Activated CD8-positive, alpha-beta memory T cell treated with anti-CD3 and anti-CD28 coated beads for 4 hours (primary cell): ENCODE measurements around the gene CCL28.
"Not testable (repeated sequence)": the region's sequence is repeated elsewhere in the genome, so short reads cannot be mapped to it uniquely, and the experiment has no call there.

Source experiments
- DNase-seq, 2 donors: peaks; one replicate each; pipeline ENCODE4 v3.0.0-alpha.2; 2020; ENCODE audit warnings: low read depth in 2 of 2

Gene CCL28, protein sequence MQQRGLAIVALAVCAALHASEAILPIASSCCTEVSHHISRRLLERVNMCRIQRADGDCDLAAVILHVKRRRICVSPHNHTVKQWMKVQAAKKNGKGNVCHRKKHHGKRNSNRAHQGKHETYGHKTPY

DNA sequence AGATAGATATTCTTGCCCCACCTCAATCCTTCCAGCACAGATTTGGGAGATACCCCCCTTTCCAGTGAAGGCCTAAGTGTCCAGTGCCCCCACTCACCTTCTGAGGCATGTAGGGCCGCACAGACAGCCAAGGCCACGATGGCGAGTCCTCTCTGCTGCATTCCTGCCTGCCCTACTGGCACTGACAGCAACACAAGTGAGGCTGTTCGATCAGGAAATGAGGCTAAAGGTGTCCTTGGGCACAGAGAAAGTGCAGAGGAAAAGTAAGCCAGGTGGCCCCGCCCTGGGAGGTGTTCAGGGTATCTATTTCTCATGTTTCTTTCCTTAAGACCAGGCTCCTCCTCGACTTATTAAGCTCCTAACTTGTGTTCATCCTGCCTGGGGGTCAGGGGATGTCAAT lies at the start of gene CCL28:
Gene CCL28 (minus strand): TSS at position 236 of the 400 bp plus-strand sequence. CDS start 75 bp downstream, at position 161.
- no peak for DNase-seq

DNA sequence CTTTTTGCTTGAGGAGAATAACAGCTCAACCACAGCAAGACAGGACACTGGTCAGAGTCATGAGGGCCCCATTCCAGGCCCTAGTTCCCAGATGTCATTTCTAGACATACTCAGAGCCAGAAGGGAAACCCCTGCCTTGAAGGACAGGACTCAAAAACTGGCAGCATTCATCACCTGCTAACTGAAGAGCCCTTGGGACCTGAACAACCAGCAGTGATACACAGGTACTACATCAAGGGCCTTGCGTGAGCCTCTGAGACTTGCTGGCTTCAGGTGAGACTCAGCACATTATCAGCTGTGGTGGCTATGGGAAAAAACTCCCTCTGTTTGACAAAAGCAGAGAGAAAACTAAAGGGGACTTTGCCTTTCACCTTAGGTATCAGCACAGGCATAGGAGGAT lies 48.9 kb upstream of the CCL28 start:
- no peak for DNase-seq

DNA sequence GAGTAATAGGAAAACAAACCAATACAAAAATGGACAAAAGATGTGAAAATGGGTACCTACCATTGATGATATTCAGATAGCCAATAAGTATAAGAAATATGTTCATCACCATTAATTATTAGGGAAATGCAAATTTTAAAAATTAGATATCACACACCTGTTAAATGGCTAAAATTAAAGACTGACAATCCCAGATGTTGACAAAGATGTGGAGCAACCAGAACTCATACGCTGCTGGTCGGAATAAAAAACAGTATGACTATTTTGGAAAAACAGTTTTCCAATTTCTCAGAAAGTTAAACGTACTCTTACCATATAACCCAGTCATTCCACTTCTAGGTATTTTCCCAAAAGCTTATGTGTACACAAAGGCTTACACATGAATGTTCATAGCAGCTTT lies 44.4 kb upstream of the CCL28 start:
- no peak for DNase-seq

DNA sequence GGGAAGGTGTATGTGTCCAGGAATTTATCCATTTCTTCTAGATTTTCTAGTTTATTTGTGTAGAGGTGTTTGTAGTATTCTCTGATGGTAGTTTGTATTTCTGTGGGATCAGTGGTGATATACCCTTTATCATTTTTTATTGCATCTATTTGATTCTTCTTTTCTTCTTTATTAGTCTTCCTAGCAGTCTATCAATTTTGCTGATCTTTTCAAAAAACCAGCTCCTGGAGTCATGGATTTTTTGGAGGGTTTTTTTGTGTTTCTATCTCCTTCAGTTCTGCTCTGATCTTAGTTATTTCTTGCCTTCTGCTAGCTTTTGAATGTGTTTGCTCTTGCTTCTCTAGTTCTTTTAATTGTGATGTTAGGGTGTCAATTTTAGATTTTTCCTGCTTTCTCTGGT lies 29.4 kb upstream of the CCL28 start:
- not testable (repeated sequence) for DNase-seq

DNA sequence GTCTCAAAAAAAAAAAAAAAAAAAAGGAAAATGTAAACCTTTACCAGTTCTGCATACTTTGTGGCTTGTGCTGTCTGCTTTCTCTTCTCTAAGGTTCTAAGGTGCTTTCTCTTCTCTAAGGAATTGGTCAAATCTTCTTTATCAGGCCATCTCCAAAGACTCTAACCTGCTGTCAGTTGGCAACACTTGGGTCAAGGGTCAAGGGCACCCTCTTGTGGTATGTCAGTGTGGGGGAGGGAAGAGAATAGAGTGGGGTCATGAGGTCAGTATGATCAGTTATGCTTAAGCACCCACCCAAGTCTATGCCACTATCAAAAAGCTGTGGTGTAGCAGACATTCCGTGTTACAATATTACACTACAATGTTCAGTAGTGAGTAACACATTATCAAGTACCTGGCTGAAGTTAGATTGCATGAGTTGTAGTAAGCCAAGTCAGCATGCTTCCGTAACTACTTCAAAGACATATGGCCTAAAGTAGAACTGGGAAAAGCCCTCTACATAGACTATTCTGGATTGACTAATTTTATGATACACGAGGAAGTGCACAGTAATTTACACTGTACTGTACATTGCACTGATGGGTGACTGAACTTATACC lies 25.0 kb upstream of the CCL28 start:
- no peak for DNase-seq

DNA sequence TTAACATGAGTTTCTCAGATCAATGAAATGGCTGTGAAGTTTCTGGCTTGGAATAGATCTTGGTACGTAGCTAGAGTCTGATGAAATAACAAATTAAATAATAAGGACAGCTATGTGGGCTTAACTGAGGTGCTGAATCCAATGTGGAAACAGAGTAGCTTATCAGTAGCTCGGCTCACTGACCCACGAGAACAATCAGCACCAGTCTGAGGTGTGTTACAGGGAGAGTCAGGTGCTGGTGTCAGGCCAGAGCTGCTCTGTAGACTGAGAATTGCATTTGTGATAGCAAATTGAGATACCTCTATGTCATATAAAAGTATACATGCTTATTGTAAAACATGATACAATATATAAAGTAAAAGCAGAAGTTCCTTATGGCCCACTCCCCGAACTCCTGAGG lies 21.2 kb upstream of the CCL28 start:
- DNase-seq: no peak

DNA sequence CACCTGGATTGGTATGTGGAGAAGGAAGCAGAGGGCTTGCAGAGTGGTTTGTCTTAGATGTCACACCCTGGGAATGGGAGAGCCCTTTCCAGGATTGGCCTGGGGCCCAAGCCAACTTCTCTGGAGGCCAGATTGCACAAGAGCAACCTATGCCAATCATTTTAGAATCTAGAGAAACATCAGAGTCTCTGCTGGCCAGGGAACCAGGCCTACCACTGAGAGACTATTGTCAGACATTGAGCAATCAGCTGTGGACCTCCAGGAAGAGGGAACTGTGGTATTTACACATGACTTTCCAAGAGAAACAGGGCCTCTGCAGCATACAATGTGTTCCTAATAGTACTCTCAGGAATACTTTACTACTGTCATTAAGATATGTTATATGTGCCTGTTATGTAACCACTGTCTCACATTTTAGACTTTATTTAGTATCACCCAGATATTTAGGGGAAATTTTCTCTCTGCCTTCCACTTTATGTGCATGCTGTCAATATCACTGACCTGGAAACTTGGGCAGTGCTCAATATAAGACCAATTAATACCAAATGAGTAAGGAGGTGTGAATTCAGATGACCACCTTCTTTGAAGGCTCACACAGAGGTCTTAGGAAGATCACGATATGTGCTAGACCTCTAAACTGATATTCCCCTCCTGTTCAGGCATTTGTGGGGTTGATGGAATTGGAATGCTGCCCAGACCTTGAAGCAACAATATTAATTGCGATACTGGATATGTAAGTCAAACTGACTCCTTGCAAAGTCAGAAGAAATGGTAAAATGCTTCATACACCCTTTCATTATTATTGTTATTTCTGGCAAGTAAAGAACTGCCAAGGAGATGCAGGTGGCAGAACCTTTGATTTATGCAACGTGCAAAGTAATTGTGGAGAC lies 20.5 kb upstream of the CCL28 start:
- no peak for DNase-seq

DNA sequence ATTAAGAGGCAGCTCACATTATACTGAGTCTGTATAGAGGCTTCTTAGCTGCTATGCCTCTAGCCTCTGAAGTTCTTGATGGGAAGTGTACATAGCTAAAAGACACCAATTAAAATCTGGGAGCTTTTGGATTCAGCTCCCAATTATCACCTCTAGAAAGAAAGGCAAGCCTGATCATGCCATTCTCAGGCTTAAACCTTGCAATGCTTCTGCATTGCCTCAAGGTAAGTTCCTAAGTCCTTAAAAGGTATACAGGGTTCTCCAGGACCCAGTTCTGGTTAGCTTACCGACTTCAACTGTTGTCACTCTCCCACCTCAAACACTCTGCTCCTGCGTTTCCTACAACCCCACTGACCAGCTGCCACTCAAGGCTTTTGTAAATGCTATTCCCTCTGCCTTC lies 17.5 kb upstream of the CCL28 start:
- no peak for DNase-seq

DNA sequence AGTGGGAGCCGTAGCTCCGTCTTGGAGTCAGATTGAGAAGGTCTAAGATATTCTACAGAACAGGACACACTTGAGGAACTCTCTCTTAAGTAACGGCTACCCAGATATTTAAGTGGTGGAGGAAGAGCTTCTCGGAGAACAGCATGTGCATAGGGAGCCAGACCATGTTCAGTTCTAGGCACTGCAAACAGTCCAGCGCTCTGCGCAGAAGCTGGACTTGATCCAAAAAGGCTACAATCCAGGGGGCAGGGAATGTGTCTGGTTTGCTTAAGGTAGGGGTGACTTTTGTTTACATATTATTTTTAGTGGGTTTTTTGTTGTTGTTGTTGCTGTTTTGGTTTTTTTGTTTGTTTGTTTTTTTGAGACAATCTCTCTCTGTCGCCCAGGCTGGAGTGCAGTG lies 16.8 kb upstream of the CCL28 start:
- DNase-seq: no peak

DNA sequence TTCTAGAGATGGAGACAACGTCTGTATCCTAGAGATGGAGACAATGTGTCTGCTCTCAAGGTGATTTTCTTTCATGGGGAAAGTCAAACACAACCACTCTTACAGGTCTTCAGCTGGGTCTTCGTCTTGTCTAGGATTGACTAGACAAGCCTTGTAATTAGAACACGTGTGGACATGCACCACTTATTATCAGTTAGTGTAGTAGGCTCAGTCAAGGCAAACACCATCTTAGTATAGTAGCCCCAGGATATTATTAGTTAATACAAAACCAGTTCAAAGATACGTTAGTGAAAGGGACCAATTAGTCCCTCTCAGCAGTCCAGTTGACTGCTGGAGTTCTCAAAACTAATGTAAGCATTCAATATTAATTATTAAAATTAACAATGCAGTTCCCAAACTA lies 15.1 kb upstream of the CCL28 start:
- no peak for DNase-seq

DNA sequence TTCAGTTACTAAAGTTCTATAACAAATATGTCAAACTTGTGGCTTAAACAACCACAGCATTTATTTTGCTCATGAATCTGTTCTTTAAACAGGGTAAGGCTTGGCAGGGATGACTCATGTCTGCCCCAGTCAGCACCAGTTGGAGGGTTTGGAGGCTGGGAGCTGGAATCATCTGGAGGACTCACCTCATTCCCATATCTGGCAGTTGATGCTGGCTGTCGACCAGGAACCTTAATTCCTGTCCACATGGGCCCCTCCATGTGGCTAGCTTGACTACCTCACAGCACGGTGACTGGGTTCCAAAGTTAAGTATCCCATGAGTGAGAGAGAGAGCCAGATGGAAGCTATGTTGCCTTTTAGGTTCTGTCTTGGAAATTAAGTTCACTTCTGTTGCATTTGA lies 13.8 kb upstream of the CCL28 start:
- no peak for DNase-seq

DNA sequence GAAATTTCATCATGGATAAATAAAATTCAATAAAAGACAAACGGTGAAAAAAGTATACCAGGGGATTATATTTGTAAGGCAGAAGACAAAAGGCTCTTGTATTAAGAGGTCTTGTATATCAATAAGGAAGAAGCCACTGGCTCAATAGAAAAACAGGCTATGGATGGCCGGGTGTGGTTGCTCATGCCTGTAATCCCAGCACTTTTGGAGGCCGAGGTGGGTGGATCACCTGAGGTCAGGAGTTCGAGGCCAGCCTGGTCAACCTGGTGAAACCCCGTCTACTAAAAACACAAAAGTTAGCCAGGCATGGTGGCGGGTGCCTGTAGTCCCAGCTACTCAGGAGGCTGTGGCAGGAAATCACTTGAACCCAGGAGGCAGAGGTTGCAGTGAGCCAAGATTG lies 10.9 kb upstream of the CCL28 start:
- DNase-seq: not testable (repeated sequence)

DNA sequence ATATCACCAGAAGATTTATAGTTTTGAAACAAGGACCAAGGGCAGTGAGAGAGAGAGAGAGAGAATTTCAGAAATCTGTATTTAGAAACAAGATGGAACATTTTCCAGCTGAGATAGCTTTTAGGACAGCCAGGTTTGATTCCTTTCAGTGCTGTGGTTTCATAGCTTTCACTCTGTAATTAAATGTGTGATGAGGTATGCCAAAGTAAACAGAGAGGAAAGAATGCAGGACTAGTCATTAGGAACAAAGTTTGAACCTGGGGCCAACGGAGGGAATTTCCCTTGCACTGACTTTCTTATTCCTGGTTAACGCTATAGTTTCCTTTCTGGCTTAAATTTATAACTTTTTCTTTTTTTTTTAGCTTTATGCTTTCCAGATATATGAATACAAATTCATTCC lies 10.0 kb upstream of the CCL28 start:
- DNase-seq: no peak

DNA sequence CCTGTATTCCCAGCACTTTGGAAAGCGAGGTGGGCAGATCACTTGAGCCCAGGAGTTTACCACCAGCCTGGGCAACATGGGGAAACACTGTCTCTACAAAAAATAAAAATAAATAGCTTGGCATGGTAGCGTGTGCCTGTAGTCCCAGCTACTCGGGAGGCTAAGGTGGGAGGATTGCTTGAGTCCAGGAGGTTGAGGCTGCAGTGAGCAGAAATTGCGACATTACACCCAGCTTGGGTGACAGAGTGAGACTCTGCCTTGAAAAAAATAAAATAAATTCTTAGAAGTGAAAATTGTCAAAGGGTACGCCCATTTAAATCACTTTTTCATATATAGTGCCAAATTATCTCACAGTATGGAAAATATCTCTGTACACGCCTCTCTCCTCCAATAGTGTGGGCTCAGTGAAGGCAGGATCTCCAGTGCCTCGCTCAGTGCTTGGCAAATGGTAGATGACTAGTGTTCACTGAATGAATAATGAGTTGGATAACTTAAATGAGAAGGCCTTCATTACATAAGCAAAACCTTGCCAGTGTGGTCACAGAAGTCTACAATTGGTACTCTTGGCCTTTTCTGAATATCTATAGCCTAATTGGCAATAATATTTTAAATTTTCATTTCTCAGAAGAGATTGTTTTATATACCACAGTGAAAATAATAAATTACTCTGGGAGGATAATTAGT lies 9.4 kb upstream of the CCL28 start:
- no peak for DNase-seq

DNA sequence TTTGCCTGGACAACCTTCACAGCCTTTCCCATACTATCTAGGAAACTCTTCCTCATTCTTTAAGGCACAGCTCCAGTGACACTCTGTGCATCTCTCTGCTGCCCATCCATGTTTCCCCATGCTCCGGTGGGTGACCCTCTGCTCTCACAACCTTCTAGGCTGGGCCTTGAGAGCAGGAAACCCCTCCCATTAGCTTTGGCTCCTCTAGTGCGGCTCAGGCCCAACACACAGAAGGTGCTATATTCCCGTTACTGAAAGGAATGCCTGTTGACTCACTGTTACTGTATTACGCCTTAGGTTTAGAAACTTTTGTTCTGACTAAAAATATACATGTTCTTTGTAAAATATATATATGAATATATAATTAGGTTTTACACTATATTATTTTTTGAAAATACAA lies 8.1 kb upstream of the CCL28 start:
- no peak for DNase-seq

DNA sequence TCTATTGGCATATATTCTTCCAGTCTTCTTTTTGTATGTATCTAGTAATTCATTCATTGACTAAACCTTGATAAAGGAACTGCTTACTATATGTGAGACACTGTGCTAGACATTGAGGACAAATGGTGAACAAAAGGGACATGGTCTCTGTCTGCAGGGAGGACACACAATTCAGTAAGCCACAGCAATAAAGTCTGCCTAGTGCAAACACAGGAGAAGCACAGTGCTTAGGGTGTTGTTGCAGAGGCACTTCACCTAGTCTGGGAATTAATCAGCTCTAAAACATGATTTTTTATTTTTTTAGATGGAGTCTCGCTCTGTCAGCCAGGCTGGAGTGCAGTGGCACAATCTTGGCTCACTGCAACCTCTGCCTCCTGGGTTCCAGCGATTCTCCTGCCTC lies 6.4 kb upstream of the CCL28 start:
- no peak for DNase-seq

DNA sequence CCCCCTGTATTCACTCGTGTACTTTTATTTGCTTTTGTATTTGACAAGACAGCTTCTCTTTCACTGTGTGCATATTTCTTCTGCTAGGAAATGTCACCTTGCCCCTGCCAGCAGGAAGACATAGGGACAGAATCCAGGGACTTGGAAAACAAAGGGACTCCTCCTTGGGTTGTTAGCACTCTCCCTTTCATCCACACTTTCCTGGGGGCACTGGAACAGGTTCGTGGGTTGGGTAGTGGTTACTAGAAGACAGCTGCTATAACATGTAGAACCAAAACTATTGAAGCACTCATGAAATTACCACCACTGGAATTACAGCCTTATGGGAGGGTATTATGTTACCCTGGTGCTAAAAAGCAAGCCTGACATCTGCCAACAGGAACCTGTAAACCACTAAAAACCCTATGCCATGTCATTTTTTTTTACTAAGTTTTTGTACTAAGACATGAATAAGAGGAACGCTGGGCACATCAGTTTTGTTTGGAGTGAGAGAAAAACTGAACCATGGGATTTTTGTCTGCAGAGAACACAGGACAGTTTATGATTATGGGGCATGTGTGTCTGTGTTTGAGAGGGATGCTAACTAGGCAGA lies 4.7 kb upstream of the CCL28 start:
- DNase-seq: no peak

DNA sequence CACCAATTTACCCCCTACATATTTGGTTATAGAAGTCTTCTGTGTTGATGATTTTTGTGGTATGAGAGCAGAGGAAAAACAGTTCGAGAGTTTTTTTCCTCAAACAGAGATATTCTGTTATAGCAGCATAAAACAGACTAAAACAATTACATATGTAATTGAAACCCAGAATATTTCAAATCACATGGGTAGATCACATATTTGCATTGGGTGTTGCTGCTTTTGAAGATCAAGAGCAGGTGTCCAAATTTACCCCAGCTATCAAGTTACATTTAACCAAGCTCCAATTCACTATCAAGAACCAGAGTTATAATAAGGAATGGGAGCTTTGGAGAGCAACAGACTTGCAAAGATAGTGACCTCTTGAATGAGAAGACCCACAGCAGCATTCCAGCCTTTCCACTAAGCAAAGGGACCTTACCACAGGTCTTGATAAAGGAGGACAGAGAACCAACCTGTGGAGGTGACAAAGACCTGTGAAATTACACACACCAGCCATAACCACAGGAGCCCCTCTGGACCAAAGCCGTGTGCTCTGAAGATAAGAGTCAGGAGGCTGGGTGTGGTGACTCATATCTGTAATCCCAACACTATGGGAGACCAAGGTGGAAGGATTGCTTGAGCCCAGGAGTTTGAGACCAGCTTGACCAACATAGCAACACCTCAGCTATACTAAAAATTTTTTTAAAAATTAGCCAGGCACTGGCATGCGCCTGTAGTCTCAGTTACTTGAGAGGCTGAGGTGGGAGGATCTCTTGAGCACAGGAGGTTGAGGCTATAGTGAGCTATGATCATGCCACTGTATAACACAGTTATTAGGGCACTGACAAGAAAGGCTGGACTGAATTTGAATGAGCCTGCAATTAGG lies 4.0 kb upstream of the CCL28 start:
- DNase-seq: no peak

DNA sequence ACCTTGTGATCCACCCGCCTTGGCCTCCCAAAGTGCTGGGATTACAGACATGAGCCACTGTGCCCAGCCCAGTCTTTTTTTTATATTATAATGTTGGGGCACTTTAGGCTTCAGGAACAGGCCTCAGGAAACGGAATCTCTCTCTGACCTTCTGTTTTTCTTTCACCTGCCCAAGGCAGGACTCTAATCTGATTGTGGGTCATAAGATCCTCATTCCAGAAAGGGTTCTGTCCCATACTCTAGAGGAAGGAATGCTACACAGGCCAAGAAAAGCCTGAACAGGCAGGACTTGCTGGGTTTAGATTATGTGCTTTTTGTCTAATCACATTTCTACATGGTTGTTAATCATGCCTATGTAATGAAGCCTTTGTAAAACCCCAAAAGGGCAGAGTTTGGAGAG lies 1.8 kb upstream of the CCL28 start:
- DNase-seq: no peak

DNA sequence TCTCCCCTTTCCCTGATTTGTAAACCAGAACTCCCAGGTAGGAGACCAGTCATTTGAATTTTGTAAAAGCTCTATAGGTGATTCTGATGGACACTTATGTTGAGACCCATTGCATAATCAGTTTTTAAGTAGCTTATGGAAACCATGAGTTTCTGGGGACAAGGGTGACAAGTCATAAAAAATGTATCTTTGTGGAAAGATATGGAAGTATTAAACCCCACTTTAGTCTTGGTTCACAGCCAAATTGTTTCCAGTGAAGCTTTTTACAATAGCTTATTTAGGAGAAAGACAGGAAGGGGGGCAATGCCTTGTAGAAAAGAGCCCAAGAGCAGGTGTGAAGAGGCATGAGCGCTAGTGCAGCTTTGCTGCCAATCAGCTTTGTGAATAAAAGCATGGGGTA lies 453 bp upstream of the CCL28 start:
- no peak for DNase-seq

DNA sequence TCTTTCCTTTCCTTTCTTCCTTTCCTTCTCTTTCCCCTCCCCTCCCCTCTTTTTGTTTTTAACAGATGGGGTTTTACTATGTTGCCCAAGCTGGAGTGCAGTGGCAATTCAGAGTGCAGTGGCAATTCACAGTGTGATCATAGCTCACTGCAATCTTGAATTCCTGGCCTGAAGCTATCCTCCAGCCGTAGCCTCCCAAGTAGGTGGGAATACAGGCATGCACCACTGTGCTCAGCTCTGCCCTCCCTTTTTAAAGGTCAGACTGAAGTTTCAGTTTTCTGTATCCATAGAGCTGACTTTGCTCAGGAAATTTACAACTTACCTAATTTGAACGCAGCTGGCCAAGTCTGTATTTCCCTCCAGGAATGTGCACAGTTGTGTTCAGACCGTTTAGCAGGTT lies 696 bp downstream of the CCL28 start:
- DNase-seq: no peak
